ENCODE results near the gene EPHA4. TPM values are rescaled to one million over a fixed set of nuclear protein-coding genes. Genes with fewer than 3 reads are reported as not detected.

Gene EPHA4
- total RNA-seq, 1 experiment from 2014 or later: 3.3 TPM

GRCh38 chr2:221410487-221410886 lies 161.6 kb downstream of the EPHA4 start:
- ChIA-PET CTCF (no interaction called here), POLR2A (ENCODE audit: unreplicated experiment) (interaction anchor here (0.6 kb wide), 1 partner anchor 33 kb away, joined by 3 read pairs; no protein-coding TSS in a partner anchor)
- no peak overlapping the region for H3K4me2 ChIP-seq (ENCODE audit: low read length)
- DNase-seq (no peak), ATAC-seq (no peak)
- no peak overlapping the region for H2AFZ ChIP-seq (ENCODE audit: low read length)
- no peaks in the 10 kb centered on the region for H3F3A ChIP-seq (ENCODE audit: low read length, unreplicated experiment)
- no peaks in the 10 kb centered on the region for H4K20me1 ChIP-seq (ENCODE audit: low read length)
- no peaks in the 10 kb centered on the region for H3K79me2 ChIP-seq (ENCODE audit: low read length)
- H3K9me3 ChIP-seq (ENCODE audit: low read length): no peaks in the 10 kb centered on the region
- no peaks in the 10 kb centered on the region for H3K36me3 ChIP-seq (ENCODE audit: low read depth, low read length)
- no peaks in the 10 kb centered on the region for H3K9me2 ChIP-seq (replicated peaks; ENCODE audit: low read length)
- no peak overlapping the region for H3K4me3 ChIP-seq (ENCODE audit: low read length)
- H3K9ac ChIP-seq (ENCODE audit: low read length): no peak overlapping the region
- no peak overlapping the region for H3K27ac ChIP-seq (ENCODE audit: low read length)
- H3K27me3 ChIP-seq (ENCODE audit: low read length): peaks cover 4% of the 10 kb centered on the region
- intact Hi-C loops (cut with micrococcal nuclease): no loop called here
- TF ChIP-seq, protein P1, sequence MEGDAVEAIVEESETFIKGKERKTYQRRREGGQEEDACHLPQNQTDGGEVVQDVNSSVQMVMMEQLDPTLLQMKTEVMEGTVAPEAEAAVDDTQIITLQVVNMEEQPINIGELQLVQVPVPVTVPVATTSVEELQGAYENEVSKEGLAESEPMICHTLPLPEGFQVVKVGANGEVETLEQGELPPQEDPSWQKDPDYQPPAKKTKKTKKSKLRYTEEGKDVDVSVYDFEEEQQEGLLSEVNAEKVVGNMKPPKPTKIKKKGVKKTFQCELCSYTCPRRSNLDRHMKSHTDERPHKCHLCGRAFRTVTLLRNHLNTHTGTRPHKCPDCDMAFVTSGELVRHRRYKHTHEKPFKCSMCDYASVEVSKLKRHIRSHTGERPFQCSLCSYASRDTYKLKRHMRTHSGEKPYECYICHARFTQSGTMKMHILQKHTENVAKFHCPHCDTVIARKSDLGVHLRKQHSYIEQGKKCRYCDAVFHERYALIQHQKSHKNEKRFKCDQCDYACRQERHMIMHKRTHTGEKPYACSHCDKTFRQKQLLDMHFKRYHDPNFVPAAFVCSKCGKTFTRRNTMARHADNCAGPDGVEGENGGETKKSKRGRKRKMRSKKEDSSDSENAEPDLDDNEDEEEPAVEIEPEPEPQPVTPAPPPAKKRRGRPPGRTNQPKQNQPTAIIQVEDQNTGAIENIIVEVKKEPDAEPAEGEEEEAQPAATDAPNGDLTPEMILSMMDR (conservative IDR thresholded peaks at IDR 0.05; ENCODE audit: low read depth, low read length): no peak
- TF ChIP-seq EZH2phosphoT487 (IDR thresholded peaks at IDR 0.05; ENCODE audit: borderline replicate concordance, low read length) (no peak), EZH2 (IDR thresholded peaks at IDR 0.05; ENCODE audit: low read length, unreplicated experiment) (no peak)
- H3K4me1 ChIP-seq (ENCODE audit: insufficient read depth, low read length): no peaks in the 10 kb centered on the region
- no TSS peak for BruUV-seq (replicated peaks)

DNA sequence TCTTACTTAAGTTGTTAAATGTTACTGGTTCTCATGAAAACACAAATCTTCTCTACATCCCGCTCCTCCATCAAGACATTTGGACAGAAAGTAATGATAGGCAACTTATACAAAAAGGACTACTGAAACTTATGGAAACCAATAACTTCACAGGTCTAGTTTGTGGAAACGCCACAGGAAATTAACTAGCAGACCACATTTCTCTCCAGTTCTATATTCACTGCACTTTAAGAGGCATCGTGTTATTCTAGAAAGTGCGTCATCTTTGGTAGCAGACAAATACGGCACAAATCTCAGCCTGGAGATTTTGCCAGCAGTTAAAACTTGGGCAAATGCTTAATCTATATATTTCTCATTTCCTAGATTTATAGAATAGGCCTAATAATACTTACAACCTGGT lies 164.3 kb downstream of the EPHA4 start:
- H3K36me3 ChIP-seq (ENCODE audit: low read depth, low read length): no peaks in the 10 kb centered on the region
- no peaks in the 10 kb centered on the region for H3K9me2 ChIP-seq (replicated peaks; ENCODE audit: low read length)
- H3K9me3 ChIP-seq (ENCODE audit: low read length): no peaks in the 10 kb centered on the region
- no peaks in the 10 kb centered on the region for H3F3A ChIP-seq (ENCODE audit: low read length, unreplicated experiment)
- no peaks in the 10 kb centered on the region for H3K79me2 ChIP-seq (ENCODE audit: low read length)
- ChIA-PET POLR2A (ENCODE audit: unreplicated experiment) (no interaction called here), CTCF (no interaction called here)
- H2AFZ ChIP-seq (ENCODE audit: low read length): no peak overlapping the region
- intact Hi-C loops (cut with micrococcal nuclease): no loop called here
- peaks cover 13% of the 10 kb centered on the region; the same call in 1 of the 2 replicates for H3K27me3 ChIP-seq (ENCODE audit: low read length)
- BruUV-seq (replicated peaks): no TSS peak
- DNase-seq (no peak), ATAC-seq (no peak)
- TF ChIP-seq EZH2 (IDR thresholded peaks at IDR 0.05; ENCODE audit: low read length, unreplicated experiment): no peak
- TF ChIP-seq, protein P1 (conservative IDR thresholded peaks at IDR 0.05; ENCODE audit: low read depth, low read length): no peak
- no peak for TF ChIP-seq EZH2phosphoT487 (IDR thresholded peaks at IDR 0.05; ENCODE audit: borderline replicate concordance, low read length)
- no peak overlapping the region for H3K4me2 ChIP-seq (ENCODE audit: low read length)
- H4K20me1 ChIP-seq (ENCODE audit: low read length): no peaks in the 10 kb centered on the region
- no peak overlapping the region for H3K9ac ChIP-seq (ENCODE audit: low read length)
- H3K4me3 ChIP-seq (ENCODE audit: low read length): no peak overlapping the region
- no peak overlapping the region for H3K27ac ChIP-seq (ENCODE audit: low read length)
- H3K4me1 ChIP-seq (ENCODE audit: insufficient read depth, low read length): no peaks in the 10 kb centered on the region

- H3K9me3 ChIP-seq (ENCODE audit: low read length): no peaks in the 10 kb centered on the region
- H3K4me2 ChIP-seq (ENCODE audit: low read length): no peak overlapping the region
- no peak overlapping the region for H3K9ac ChIP-seq (ENCODE audit: low read length)
- POLR2A ChIA-PET (ENCODE audit: unreplicated experiment): no interaction called here
- DNase-seq (no peak), ATAC-seq (no peak)
- H3K27ac ChIP-seq (ENCODE audit: low read length): no peak overlapping the region
- intact Hi-C loops (cut with micrococcal nuclease): no loop called here
- H3K27me3 ChIP-seq (ENCODE audit: low read length): 0 out of 2 replicates have a peak, but pooled peaks cover 25% of the 10 kb centered on the region
- no peaks in the 10 kb centered on the region for H3K9me2 ChIP-seq (replicated peaks; ENCODE audit: low read length)
- CTCF ChIA-PET: no interaction called here
- no peaks in the 10 kb centered on the region for H3K79me2 ChIP-seq (ENCODE audit: low read length)
- no peaks in the 10 kb centered on the region for H3K36me3 ChIP-seq (ENCODE audit: low read depth, low read length)
- no peaks in the 10 kb centered on the region for H3K4me1 ChIP-seq (ENCODE audit: insufficient read depth, low read length)
- H3K4me3 ChIP-seq (ENCODE audit: low read length): no peak overlapping the region
- no TSS peak for BruUV-seq (replicated peaks)
- no peaks in the 10 kb centered on the region for H4K20me1 ChIP-seq (ENCODE audit: low read length)
- no peaks in the 10 kb centered on the region for H3F3A ChIP-seq (ENCODE audit: low read length, unreplicated experiment)
- H2AFZ ChIP-seq (ENCODE audit: low read length): no peak overlapping the region
- TF ChIP-seq EZH2phosphoT487 (IDR thresholded peaks at IDR 0.05; ENCODE audit: borderline replicate concordance, low read length) (no peak), EZH2 (IDR thresholded peaks at IDR 0.05; ENCODE audit: low read length, unreplicated experiment) (no peak)
- TF ChIP-seq, protein P1 (conservative IDR thresholded peaks at IDR 0.05; ENCODE audit: low read depth, low read length): no peak
Measured at GRCh38 chr2:221405521-221405920, 166.6 kb downstream of the EPHA4 start.
